ENCODE measurements around the gene AKR1C1.
"Not testable (repeated sequence)": the region's sequence is repeated elsewhere in the genome, so short reads cannot be mapped to it uniquely, and the experiment has no call there.

The AKR1C1 gene

GRCh38 chr10:5023177-5023805 is 60.1 kb downstream of the AKR1C1 start:
- Histone ChIP-seq H3K4me1 (ENCODE audit: control insufficient read depth in 2 of 2, insufficient read depth in 1 of 2, low read depth in 1 of 2, low read length in 2 of 2) (peaks cover 0 to 1% of the 10 kb centered on the region in 2 donors), H2AFZ (ENCODE audit: low read length) (no peak overlapping the region), H3K14ac (ENCODE audit: low read length) (no peak overlapping the region), H3K27ac (replicated peaks; ENCODE audit: low read length) (no peak overlapping the region), H3K4ac (ENCODE audit: low read length) (no peak overlapping the region), H4K8ac (ENCODE audit: low read depth, low read length) (no peak overlapping the region), H2BK15ac (ENCODE audit: low read length) (no peak overlapping the region), H2BK120ac (ENCODE audit: low read depth, low read length) (no peak overlapping the region), H3K27me3 (ENCODE audit: control insufficient read depth in 3 of 3, insufficient read depth in 3 of 3, low read depth in 1 of 3, low read length in 3 of 3) (no peaks in the 10 kb centered on the region), H2BK12ac (ENCODE audit: low read length) (no peak overlapping the region), H2BK5ac (ENCODE audit: low read length) (no peak overlapping the region), H3K4me2 (ENCODE audit: insufficient read depth, low read length, poor library complexity, severe bottlenecking) (no peak overlapping the region), H3K18ac (ENCODE audit: low read length) (no peak overlapping the region), H4K91ac (ENCODE audit: low read depth, low read length, poor library complexity) (no peak overlapping the region), H3K23ac (ENCODE audit: low read depth, low read length, poor library complexity) (no peak overlapping the region), H2AK5ac (ENCODE audit: low read depth, low read length) (no peak overlapping the region), H3K79me1 (ENCODE audit: low read depth, low read length) (no peaks in the 10 kb centered on the region), H3K4me3 (ENCODE audit: low read length in 2 of 2) (no peak overlapping the region), H3K36me3 (replicated peaks in 1 of 2; ENCODE audit: control insufficient read depth in 2 of 2, insufficient read depth in 2 of 2, low read length in 2 of 2) (no peaks in the 10 kb centered on the region), H3K9me3 (replicated peaks in 1 of 2; ENCODE audit: control insufficient read depth in 2 of 2, insufficient read depth in 1 of 2, low read depth in 1 of 2, low read length in 2 of 2) (no peaks in the 10 kb centered on the region), H3K9ac (ENCODE audit: low read depth, low read length, poor library complexity) (no peak overlapping the region)
- no CpG with 5 or more reads among the region's 4 CpGs for WGBS, 2 donors (ENCODE audit: extremely low coverage in 2 of 2, insufficient read length in 2 of 2, insufficient replicate concordance in 1 of 2)
- no peak for DNase-seq (ENCODE audit: low spot score)

DNA sequence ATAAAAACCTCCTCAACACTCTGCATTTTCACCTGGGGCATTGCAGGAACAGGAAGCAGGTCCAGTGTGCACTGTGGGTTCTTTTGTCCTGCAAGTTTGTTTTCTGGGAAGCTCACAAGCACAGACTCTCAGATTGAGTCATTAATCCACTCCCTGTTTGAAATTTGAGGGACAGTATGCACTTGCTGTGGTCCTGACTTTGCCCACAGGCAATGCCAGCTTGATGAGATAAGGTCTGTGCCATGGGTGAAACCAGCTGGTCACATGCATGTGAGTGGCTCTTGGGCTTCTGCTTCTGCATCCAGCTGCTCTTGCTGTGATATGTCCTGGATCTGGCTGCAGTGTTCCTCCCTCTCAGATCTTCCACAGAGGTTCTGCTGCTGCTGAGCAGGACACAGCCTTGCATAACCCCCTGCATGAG is 62.3 kb downstream of the AKR1C1 start:
- H3K27ac ChIP-seq (replicated peaks; ENCODE audit: low read length); H3K79me1 ChIP-seq (ENCODE audit: low read depth, low read length); H2BK15ac ChIP-seq (ENCODE audit: low read length); H3K36me3 ChIP-seq (replicated peaks in 1 of 2; ENCODE audit: control insufficient read depth in 2 of 2, insufficient read depth in 2 of 2, low read length in 2 of 2); H2BK12ac ChIP-seq (ENCODE audit: low read length); H3K27me3 ChIP-seq (ENCODE audit: control insufficient read depth in 3 of 3, insufficient read depth in 3 of 3, low read depth in 1 of 3, low read length in 3 of 3); H2AFZ ChIP-seq (ENCODE audit: low read length); H3K4me1 ChIP-seq (ENCODE audit: control insufficient read depth in 2 of 2, insufficient read depth in 1 of 2, low read depth in 1 of 2, low read length in 2 of 2); H3K23ac ChIP-seq (ENCODE audit: low read depth, low read length, poor library complexity); H3K18ac ChIP-seq (ENCODE audit: low read length); H3K9me3 ChIP-seq (replicated peaks in 1 of 2; ENCODE audit: control insufficient read depth in 2 of 2, insufficient read depth in 1 of 2, low read depth in 1 of 2, low read length in 2 of 2); H3K14ac ChIP-seq (ENCODE audit: low read length); H4K8ac ChIP-seq (ENCODE audit: low read depth, low read length); H2BK5ac ChIP-seq (ENCODE audit: low read length); H2BK120ac ChIP-seq (ENCODE audit: low read depth, low read length); H3K4me3 ChIP-seq (ENCODE audit: low read length in 2 of 2); H4K91ac ChIP-seq (ENCODE audit: low read depth, low read length, poor library complexity); H2AK5ac ChIP-seq (ENCODE audit: low read depth, low read length); H3K9ac ChIP-seq (ENCODE audit: low read depth, low read length, poor library complexity); H3K4me2 ChIP-seq (ENCODE audit: insufficient read depth, low read length, poor library complexity, severe bottlenecking); DNase-seq (ENCODE audit: low spot score); H3K4ac ChIP-seq (ENCODE audit: low read length): not testable (repeated sequence)

DNA sequence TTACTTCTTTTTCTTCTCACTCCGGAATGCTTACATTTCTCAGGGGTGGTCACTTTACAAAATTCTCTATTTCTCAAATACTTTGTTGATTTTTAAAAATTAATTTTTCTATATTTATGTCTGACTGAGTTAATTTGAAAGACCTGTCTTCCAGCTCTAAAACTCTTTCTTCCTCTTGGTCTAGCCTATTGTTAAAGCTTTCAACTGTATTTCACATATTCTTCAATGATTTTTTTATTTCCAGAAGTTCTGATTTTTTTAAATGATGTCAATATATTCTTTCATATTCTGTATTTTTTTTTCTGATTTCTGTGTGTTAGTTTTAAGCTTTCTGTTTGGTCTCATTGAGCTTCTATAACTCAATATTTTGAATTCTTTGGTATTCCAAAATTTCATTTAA is 67.8 kb downstream of the AKR1C1 start:
- no peak overlapping the region for H3K18ac ChIP-seq (ENCODE audit: low read length)
- no peak overlapping the region for H2BK5ac ChIP-seq (ENCODE audit: low read length)
- H2BK12ac ChIP-seq (ENCODE audit: low read length): no peak overlapping the region
- H2AK5ac ChIP-seq (ENCODE audit: low read depth, low read length): no peak overlapping the region
- no peak overlapping the region for H3K4me3 ChIP-seq (ENCODE audit: low read length in 2 of 2)
- no peak overlapping the region for H3K23ac ChIP-seq (ENCODE audit: low read depth, low read length, poor library complexity)
- no peak overlapping the region for H4K91ac ChIP-seq (ENCODE audit: low read depth, low read length, poor library complexity)
- H2BK15ac ChIP-seq (ENCODE audit: low read length): no peak overlapping the region
- no peaks in the 10 kb centered on the region for H3K27me3 ChIP-seq (ENCODE audit: control insufficient read depth in 3 of 3, insufficient read depth in 3 of 3, low read depth in 1 of 3, low read length in 3 of 3)
- H2BK120ac ChIP-seq (ENCODE audit: low read depth, low read length): no peak overlapping the region
- no peaks in the 10 kb centered on the region for H3K4me1 ChIP-seq (ENCODE audit: control insufficient read depth in 2 of 2, insufficient read depth in 1 of 2, low read depth in 1 of 2, low read length in 2 of 2)
- no peaks in the 10 kb centered on the region for H3K36me3 ChIP-seq (replicated peaks in 1 of 2; ENCODE audit: control insufficient read depth in 2 of 2, insufficient read depth in 2 of 2, low read length in 2 of 2)
- no peak for DNase-seq (ENCODE audit: low spot score)
- H3K9ac ChIP-seq (ENCODE audit: low read depth, low read length, poor library complexity): no peak overlapping the region
- no peak overlapping the region for H2AFZ ChIP-seq (ENCODE audit: low read length)
- H3K79me1 ChIP-seq (ENCODE audit: low read depth, low read length): no peaks in the 10 kb centered on the region
- H3K9me3 ChIP-seq (replicated peaks in 1 of 2; ENCODE audit: control insufficient read depth in 2 of 2, insufficient read depth in 1 of 2, low read depth in 1 of 2, low read length in 2 of 2): peaks cover 0 to 7% of the 10 kb centered on the region in 2 donors
- H3K4ac ChIP-seq (ENCODE audit: low read length): no peak overlapping the region
- WGBS, 2 donors (ENCODE audit: extremely low coverage in 2 of 2, insufficient read length in 2 of 2, insufficient replicate concordance in 1 of 2): no CpG with 5 or more reads among the region's 1 CpG
- H4K8ac ChIP-seq (ENCODE audit: low read depth, low read length): no peak overlapping the region
- H3K14ac ChIP-seq (ENCODE audit: low read length): no peak overlapping the region
- H3K4me2 ChIP-seq (ENCODE audit: insufficient read depth, low read length, poor library complexity, severe bottlenecking): no peak overlapping the region
- no peak overlapping the region for H3K27ac ChIP-seq (replicated peaks; ENCODE audit: low read length)

- not testable (repeated sequence) for H3K18ac ChIP-seq (ENCODE audit: low read length); H3K23ac ChIP-seq (ENCODE audit: low read depth, low read length, poor library complexity); H3K9ac ChIP-seq (ENCODE audit: low read depth, low read length, poor library complexity); H4K8ac ChIP-seq (ENCODE audit: low read depth, low read length); H3K4ac ChIP-seq (ENCODE audit: low read length); H2BK12ac ChIP-seq (ENCODE audit: low read length); H3K79me1 ChIP-seq (ENCODE audit: low read depth, low read length); H3K27ac ChIP-seq (replicated peaks; ENCODE audit: low read length); H2BK120ac ChIP-seq (ENCODE audit: low read depth, low read length); H2AK5ac ChIP-seq (ENCODE audit: low read depth, low read length); H3K4me1 ChIP-seq (ENCODE audit: control insufficient read depth in 2 of 2, insufficient read depth in 1 of 2, low read depth in 1 of 2, low read length in 2 of 2); H2AFZ ChIP-seq (ENCODE audit: low read length); H3K14ac ChIP-seq (ENCODE audit: low read length); H4K91ac ChIP-seq (ENCODE audit: low read depth, low read length, poor library complexity); H3K36me3 ChIP-seq (replicated peaks in 1 of 2; ENCODE audit: control insufficient read depth in 2 of 2, insufficient read depth in 2 of 2, low read length in 2 of 2); H3K4me2 ChIP-seq (ENCODE audit: insufficient read depth, low read length, poor library complexity, severe bottlenecking); H3K4me3 ChIP-seq (ENCODE audit: low read length in 2 of 2); H2BK15ac ChIP-seq (ENCODE audit: low read length); H3K27me3 ChIP-seq (ENCODE audit: control insufficient read depth in 3 of 3, insufficient read depth in 3 of 3, low read depth in 1 of 3, low read length in 3 of 3); H3K9me3 ChIP-seq (replicated peaks in 1 of 2; ENCODE audit: control insufficient read depth in 2 of 2, insufficient read depth in 1 of 2, low read depth in 1 of 2, low read length in 2 of 2); H2BK5ac ChIP-seq (ENCODE audit: low read length); DNase-seq (ENCODE audit: low spot score)
- WGBS, 2 donors (ENCODE audit: extremely low coverage in 2 of 2, insufficient read length in 2 of 2, insufficient replicate concordance in 1 of 2): no CpG with 5 or more reads among the region's 4 CpGs
Observed at GRCh38 chr10:5031588-5031987, 68.4 kb downstream of the AKR1C1 start.

Data from neuronal stem cell (in vitro differentiated cells).